OCI-M1 (cell line): Measurements from ENCODE around the gene LINC01488.

ENCODE experiments used
- DNase-seq: peaks from one replicate; lab custom pipeline; 2025; lab: John Stamatoyannopoulos, UW

LINC01488 gene

DNA sequence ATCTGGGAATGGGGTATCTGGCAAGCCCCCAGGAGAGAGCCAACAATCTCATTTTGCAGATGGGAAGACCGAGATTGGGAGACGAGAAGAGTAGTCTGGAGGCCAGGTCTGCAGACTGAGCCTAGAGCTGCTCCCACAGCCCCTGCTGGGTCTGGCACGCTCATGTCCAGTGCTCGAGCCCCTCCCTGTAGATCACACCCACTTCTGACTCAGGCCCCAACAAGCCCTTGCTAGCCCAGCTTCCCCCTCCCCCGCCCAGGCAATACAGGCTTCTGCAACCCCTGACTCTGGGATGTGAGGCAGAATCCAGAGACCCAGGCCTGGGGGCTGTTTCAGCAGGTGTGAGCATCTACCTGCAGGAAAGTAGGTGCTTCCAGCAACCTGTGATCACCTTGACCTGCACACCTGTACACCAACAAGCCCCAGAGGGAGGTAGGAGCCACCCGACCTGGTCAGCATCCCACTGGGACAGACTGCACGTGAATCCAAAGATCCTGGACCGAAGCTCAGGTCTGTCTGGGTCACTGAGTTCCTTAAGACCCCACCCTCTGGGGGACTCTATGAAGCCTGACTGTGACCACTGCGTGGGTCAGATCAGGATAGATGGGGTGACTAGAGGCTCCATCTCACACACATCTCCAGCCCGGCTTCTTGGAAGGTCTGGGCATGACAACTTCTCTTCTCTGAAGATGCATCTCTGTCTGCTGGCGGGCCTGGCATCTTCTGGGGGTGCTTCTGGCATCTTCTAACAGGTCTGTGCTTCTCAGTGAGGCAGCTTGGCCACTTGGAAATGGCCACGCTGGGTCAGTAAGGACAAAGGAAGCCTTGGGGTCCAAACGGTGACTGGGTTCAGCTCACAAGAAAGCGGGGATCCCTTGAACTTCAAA lies 29.3 kb downstream of the LINC01488 start:
- no peak for DNase-seq

DNA sequence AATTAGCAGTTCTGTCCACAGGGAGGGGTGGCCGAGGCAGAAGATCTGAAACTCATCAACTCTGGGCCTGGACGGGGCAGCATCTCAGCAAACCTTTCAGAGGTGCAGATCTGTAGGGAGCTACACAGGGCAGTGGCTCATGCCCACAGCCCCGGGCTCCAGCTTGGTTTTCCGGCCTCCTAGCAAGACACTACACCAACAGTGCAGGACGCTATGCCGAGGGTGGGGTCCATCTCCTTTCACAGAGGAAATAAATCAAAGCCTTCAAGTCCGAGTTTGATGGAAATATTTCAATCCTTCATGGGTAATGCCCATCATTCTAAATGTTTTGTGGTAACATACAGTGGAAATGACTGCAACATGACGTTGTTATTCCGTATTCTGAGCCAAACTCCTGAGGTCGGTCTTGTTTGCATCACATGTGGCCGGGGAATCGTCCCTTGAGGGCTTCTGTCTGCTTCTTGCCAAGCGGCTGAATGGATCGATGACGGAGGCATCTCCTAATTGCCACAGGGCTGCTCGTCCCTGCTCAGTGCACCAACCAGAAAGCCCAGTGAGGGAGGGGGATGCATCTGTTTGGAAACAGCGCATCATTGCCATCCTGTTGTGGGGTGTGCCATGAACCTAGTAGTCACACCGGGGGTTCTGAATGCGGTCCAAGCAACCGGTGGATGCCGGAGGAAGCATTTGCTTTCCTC lies 30.0 kb downstream of the LINC01488 start:
- DNase-seq = no peak

DNA sequence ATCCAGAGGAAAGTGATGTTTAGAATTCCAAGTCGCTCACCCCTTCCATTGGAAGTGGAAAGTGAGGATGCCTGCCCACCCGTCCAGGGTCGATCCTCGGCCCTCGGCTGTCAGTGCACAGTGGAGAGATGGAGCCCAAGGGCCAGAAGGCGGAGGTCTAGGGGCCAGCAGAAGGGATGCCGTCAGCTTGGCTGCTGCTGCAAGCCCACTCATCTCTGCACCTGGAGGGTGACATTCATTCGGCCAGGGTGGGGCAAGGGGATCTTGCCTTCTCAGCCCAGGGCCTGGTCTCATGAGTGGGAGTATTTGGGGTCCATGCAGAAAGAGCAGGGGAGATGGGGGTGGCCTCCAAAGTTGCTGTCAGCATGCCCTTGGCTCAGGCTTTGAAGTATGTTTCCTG lies 30.7 kb downstream of the LINC01488 start:
- no peak for DNase-seq

DNA sequence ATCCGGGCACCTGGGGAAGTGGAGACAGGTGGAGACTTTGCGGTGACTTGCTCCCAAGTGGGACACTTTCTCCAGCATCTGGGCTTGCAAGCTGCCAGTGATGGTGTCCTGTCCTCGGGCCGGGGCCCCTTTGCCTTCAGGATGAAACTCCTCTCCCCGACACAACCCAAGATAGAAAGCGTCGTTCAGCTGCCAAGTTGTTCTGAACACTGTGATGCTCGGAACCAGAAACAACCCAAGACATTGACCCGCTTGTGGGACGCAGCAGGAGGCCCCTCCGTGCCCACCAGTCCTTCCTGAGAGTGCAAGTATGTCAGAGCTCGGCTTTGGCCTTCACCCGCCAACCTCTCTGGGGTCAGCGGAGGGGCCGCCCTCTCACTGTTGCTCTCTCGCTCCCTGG lies 31.3 kb downstream of the LINC01488 start:
- DNase-seq = no peak

DNA sequence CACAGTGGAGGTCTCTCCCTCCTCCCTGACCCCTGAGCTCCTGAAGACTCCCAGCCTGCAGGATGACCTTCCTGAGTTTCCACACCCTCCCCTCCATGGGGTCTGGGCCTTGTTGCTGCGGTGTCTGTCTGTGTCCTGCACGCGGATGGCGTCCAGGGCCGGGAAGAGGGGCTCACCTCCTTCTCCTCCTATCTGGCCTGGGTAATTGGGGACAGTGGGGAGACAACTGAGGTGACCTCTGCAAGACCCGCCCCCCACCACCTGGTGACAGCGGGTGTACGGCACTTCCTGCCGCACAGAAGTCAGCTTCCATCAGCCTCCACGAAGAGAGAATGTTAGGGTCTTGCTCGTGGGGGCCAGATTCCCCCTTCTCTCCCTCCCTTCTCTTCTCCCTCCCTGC lies 31.7 kb downstream of the LINC01488 start:
- DNase-seq = no peak

DNA sequence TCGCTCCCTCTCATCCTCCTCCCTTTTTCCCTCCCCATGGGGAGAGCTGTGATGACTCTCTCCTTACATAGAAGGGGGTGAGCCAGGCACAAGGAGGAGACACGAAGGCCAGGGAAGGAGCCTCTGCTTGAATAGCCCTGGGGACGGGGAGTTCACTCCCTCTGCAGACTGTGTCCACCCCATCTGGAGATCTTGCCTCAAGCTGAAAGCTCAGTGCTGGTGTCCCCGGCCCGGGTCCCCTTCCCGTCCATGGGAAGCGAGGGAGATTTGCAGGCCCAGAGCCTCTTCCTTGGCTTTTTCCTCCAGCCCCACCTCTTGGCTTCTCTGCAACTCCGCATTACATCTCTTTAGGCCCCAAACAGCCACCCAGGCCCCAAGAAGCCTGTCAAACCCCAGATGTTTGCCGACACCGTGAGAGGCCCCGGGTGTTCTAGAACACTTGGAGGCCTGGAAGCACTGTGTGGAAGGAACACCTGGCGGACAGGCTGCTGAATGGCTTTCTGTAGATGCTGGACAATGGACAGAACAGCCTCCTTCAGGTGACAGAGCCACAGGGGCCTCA lies 32.3 kb downstream of the LINC01488 start:
- no peak for DNase-seq

DNA sequence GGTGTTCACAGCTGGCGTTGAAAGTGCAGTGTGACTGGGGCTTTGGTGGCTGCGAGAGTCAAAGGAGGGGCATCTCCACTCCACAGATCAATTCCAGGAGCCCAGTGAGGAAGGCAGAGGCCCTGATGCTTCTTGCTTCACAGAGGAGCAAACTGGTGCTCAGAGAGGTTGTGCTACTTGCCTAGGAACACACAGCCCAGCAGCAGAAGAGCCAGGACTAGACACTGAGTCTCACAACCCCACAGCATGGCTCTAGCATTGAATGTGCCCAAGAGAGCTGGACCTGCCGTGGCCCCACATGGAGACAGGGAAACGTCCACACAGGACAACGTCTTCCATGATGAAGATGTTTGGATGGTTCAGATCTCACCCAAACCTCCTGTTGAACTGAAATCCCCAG lies 33.3 kb downstream of the LINC01488 start:
- no peak for DNase-seq

DNA sequence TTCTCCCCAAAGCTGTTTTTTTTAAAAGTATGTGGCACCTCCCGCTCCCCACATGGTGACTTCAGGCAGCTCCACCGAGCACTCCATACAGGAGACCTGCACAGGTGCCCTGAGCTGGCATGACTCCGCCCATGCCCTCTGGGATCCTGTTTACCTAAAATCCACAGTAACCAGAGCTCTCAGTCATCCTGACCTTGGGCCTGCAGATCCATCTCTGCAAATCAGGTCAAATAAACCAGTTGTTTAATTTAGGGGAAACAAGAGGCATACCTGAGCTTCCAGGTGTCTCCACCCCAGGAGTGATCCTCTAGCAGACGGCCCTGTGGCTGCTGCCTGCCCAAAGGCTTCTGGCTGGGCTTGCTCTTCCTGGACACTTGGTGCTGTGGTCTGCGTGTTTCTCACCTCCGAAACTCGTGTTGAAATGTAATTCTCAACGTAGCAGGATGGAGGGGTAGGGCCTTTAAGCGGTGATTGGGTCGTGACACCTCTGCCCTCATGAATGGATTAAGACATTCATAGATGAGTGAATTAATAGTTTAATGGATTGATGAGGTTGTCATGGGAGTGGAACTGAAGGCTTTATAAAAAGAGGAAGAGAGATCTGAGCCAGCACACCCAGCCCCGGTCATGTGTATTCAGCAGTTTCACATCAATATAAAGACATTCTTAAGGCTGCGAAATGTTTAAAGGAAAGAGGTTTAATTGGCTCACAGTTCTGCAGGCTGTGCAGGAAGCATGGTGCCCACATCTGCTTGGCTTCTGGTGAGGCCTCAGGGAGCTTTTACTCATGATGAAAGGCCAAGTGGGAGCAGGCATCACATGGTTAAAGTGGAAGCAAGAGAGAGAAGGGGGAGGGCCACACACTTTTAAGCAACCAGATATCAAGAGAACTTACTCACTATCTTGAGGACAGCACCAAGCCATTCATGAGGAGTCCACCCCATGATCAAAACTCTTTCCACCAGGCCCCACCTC lies 34.1 kb downstream of the LINC01488 start:
- peak; percentile 59 for DNase-seq

DNA sequence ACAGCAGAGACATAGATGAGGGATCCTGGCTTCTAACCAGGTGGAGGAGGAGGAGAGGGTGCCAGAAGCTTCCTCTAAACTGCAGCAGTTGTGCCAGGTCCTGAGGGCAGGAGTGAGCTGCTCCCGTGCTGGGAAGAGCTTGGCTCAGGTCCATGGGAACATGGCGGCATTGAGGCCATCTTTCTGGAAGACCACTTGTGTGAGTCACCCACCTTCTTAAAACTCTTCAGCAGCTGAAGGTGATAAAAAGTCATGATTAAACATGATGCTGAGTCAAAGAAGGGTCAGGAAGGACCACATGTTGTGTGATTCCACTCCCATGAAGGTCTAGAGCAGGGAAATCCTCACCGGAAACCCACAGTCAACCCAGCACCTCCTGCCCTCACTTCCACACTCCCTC lies 35.1 kb downstream of the LINC01488 start:
- no peak for DNase-seq

DNA sequence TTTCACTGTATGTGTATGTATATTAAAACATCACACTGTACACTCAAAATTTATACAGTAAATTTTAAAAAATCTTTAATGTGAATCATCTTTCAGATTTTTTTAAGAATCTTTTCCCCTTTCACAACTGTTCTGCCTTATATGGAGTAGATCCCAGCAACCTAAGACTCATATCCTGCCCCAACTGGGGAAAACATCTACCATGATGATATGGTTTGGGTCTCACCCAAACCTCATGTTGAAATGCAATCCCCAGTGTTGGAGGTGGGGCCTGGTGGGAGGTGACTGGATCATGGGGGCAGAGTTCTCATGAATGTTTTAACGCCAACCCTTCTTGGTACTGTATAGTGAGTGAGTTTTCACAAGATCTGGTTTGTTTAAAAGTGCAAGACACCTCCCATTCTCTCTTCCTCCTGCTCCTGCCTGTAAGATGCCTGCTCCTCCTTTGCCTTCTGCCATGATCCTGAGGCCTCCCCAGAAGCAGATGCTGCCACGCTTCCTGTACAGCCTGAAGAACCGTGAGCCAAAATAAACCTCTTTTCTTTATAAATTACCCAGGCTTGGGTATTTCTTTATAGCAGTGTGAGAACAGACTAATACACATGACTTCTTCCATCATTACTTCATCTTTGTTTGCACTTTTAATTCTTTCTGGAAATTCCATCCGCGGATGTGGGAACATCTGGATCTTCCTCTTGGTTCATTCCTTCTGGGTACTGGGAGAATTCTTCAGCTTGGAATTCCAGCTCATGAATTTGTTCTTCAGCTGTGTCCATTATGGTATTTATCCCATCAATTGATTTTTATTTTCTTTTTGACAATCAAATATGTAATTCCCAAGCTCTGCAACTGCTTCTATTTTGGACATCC lies 36.9 kb downstream of the LINC01488 start:
- no peak for DNase-seq

DNA sequence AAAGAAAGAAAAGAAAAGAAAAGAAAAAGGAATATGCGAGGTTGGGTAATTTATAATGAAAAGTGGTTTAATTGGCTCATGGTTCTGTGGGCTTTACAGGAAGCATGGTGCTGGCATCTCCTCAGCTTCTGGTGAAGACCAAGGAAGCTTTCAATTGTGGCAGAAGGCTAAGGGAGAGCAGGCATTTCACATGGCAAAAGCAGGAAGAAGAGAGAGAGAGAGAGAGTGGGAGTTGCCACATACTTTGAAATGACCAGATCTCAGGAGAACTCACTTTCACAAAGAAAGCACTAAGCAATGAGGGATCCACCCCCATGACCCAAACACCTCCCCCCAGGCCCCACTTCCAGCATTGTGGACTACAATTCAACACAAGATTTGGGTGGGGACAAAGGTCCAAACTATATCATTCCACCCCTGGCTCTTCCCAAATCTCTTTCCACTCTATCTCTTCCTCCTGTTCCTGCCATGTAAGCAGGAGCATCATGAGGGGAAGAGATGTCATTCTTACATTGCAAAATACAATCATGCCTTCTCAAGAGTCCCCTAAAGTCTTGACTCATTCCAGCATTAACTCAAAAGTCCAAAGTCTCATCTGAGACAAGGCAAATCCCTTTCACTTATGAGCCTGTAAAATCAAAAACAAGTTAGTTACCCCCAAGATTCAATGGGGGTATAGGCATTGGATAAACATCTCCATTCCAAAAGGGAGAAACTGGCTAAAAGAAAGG lies 38.9 kb downstream of the LINC01488 start:
- DNase-seq = no peak

DNA sequence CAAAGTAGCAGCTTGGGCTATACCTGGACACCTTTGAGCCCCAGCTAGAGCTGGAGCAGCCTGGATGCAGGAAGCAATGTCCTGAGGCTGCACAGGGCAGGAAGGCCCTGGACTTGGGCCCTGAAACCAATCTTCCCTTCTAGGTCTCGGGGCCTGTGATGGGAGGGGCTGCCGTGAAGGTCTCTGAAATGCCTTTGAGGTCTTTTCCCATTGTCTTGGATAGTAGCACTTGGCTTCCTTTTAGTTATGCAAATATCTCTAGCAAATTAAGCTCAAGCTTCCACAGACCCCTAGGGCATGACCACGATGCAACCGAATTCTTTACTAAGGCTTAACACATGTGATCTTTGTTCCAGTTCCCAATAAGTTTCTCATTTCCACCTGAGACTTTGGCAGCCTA lies 40.0 kb downstream of the LINC01488 start:
- no peak for DNase-seq

DNA sequence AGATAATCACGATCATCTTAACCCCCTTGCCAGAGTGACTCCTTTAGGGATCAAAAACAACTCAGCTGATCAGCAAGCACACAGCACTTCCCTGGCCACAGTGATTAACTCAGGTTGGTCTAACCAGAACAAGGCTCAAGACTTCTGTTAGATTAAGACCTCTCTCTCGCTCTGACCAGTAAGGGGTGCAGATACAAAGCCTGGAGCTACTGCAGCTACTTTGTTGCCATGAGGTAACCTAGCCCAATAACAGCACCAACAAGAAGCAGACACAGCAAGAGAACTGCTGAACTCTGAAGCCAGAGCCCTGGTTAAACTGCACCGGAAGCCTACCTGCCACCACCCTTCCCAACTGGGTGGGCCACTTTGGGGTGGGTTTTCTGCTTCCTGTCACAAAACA lies 42.0 kb downstream of the LINC01488 start:
- no peak for DNase-seq

DNA sequence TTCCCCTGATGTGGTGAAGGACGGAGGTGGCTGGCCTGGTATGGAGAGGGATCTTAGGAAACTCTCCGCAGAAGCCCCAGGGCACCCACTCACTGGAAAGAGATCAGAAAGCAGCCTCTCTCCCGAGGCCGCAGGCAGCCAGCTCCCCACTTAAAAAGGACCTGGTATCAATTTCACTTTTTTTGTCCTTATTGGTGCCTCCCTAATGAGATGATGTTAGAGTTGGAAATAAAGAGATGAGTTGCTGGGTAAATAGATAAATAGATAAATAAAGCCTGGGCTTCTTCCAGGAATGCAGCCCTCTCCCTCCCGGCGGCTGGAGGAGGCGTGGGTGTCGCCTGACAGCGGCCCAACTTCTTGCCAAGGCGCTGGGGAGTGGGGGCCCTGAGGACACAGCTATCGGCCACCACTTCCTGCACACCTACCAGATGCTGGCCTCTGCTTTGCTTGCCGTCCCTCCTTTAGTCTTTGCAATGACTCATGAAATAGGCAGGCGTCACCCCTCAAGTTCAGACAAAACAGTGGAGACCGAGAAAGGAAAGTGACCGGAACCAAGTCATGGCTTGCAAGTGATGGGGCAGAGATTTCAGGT lies 42.9 kb downstream of the LINC01488 start:
- DNase-seq = no peak

DNA sequence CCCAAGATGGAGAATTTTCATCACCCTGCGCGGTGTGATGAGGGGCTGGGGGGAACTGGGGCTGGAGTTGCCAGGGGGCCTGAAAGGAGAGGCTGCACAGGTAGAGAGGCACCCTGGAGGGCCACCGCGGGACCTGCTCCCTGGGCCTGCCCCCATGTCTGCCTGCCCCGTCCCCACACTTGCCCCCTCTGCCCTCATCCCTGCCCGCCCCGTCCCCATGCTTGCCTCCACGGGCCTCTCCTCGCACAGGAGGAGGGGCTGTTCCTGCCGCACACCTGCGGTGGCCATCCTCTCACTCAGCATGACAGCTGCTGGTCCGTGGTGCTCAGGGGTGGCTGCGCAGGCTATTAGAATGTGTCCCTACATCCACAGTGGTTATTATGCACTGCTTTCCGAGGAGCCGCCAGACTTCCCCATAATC lies 43.5 kb downstream of the LINC01488 start:
- DNase-seq = no peak

DNA sequence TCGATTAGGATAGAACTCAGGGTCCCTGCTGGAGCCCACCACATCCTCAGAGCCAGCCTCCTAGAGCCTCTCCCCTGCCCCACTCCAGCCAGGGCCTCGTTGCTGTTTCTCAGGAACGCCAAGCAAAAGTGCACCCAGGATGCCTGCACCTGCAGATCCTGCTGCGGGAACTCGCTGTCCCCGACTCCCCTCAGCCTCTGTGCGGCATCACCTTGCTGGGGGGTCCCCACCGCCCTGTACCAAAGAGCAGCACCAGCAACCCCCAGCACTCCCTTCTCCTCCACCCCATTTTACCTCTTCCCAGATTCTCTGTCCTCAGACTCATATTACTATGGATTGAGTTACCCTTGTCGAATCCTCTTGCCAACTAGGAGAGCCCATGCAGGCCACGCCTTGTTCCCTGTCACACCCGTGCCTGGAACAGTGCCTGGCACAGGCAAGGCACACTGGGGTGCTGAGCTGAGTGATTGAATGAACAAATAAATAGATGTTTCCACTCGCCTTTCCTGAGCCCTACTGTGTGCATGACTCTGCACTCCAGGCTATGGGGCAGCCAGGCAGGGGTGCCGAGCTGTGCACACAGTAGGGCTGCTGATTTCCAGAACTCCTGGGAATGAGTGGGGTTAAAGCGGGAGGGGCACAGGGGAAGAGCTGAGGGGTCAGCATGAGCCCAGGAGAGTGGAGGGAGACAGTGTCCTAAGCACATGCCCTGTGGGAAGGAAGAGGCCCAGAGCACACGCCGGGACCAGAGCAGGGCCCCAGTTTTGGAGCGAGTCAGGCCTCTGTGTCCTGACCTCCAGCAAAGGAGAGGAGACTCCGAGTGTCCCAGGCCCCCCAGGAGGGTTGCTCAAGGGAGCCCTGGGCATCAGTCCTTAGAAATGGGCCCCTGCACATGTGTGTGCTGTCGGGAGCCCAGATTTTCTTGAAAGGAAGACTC lies 44.3 kb downstream of the LINC01488 start:
- DNase-seq = no peak

DNA sequence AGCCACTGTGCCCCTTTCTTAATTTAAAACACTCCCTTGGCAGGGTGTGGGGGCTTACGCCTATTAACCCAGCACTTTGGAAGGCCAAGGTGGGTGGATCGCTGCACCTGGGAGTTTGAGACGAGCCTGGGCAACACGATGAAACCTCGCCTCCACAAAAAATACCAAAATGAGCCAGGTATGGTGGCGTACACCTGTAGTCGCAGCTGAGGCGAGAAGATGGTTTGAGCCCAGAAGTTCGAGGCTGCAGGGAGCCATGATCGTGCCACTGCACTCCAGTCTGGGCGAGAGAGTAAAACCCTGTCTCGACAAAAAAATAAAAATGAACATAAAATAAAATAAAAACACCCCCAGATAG lies 45.0 kb downstream of the LINC01488 start:
- DNase-seq = no peak

DNA sequence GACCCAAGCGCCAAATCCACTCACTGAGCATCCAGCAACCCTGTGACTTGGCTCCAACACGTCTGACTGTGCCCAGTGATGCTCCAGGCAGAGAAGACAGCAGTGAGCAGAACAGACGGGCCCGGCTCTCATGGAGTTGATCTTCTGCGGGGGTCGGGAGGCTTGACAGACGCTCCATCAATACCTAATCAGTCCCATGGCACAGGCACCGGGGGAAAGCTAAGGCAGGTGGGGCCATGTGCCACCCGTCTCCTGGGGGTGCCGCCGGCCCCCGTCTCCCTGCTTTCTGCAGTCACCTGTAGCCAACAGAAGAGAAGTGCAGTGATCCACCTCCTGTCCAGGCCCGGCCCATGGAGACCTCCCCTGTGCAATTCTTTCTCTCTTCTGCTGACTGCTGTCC lies 47.5 kb downstream of the LINC01488 start:
- no peak for DNase-seq
